SK-N-SH (cell line): ENCODE results near the gene CHTF18.

Experiments
- EP300 ChIP-seq, 2 experiments: IDR thresholded peaks; 2 replicates each; pipeline versions ENCODE4 v1.4.0 to v1.6.1; 2012; ENCODE audit warnings: borderline replicate concordance in 1 of 2, low read depth in 1 of 2, low read length in 1 of 2
- EZH2phosphoT487 ChIP-seq: fragments of 200-600 bp; sonication (generic); IDR thresholded peaks from 2 replicates; pipeline ENCODE4 v1.6.1; 2017; ENCODE audit warnings: low read depth, mixed run types, mild to moderate bottlenecking, antibody characterized with exemption, moderate library complexity, borderline replicate concordance
- FOSL2 ChIP-seq: IDR thresholded peaks from 2 replicates; pipeline ENCODE4 v1.4.0; 2012; ENCODE audit warnings: low read depth, mild to moderate bottlenecking, moderate library complexity, borderline replicate concordance
- JUND ChIP-seq: IDR thresholded peaks from 2 replicates; pipeline ENCODE4 v1.4.0; 2012
- NRF1 ChIP-seq: IDR thresholded peaks from 2 replicates; pipeline ENCODE4 v1.6.1; 2012; ENCODE audit warnings: low read depth, mild to moderate bottlenecking, low read length
- POLR2AphosphoS5 ChIP-seq: IDR thresholded peaks from 2 replicates; pipeline ENCODE4 v1.6.1; 2012; ENCODE audit warnings: low read depth, low read length
- REST ChIP-seq: IDR thresholded peaks from 2 replicates; pipeline ENCODE4 v1.6.1; 2012; ENCODE audit warnings: mild to moderate bottlenecking, low read depth, low read length, moderate library complexity
- TCF12 ChIP-seq: IDR thresholded peaks from 2 replicates; pipeline ENCODE4 v1.4.0; 2012
- YY1 ChIP-seq: IDR thresholded peaks from 2 replicates; pipeline ENCODE4 v1.4.0; 2012; ENCODE audit warnings: low read depth, mild to moderate bottlenecking
- TF ChIP-seq, protein P1 (sequence below): fragments of 200-600 bp; sonication (generic); IDR thresholded peaks from 2 replicates; pipeline ENCODE4 v1.6.1; 2017; ENCODE audit warnings: antibody characterized with exemption, mild to moderate bottlenecking, moderate library complexity
- TF ChIP-seq, protein P2 (sequence below): IDR thresholded peaks from 2 replicates; pipeline ENCODE4 v1.4.0; 2012; ENCODE audit warnings: low read depth

- TF ChIP-seq EP300 (IDR thresholded peaks at IDR 0.05; ENCODE audit: borderline replicate concordance in 1 of 2, low read depth in 1 of 2, low read length in 1 of 2) (no peak), JUND (no peak), POLR2AphosphoS5 (peak; percentile 67; the same call in 1 of the 2 replicates), FOSL2 (no peak), EZH2phosphoT487 (no peak), NRF1 (no peak), YY1 (no peak), REST (no peak), TCF12 (no peak)
- TF ChIP-seq, protein P1, sequence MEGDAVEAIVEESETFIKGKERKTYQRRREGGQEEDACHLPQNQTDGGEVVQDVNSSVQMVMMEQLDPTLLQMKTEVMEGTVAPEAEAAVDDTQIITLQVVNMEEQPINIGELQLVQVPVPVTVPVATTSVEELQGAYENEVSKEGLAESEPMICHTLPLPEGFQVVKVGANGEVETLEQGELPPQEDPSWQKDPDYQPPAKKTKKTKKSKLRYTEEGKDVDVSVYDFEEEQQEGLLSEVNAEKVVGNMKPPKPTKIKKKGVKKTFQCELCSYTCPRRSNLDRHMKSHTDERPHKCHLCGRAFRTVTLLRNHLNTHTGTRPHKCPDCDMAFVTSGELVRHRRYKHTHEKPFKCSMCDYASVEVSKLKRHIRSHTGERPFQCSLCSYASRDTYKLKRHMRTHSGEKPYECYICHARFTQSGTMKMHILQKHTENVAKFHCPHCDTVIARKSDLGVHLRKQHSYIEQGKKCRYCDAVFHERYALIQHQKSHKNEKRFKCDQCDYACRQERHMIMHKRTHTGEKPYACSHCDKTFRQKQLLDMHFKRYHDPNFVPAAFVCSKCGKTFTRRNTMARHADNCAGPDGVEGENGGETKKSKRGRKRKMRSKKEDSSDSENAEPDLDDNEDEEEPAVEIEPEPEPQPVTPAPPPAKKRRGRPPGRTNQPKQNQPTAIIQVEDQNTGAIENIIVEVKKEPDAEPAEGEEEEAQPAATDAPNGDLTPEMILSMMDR: no peak
- TF ChIP-seq, protein P2, sequence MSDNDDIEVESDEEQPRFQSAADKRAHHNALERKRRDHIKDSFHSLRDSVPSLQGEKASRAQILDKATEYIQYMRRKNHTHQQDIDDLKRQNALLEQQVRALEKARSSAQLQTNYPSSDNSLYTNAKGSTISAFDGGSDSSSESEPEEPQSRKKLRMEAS: no peak
These were observed 432 bp upstream of the CHTF18 start, which contains the start of gene RPUSD1 for GRCh38 chr16:787978-788398.
